Naive B cell (primary cell): ENCODE data around the gene VSIR. TPM values are rescaled to one million over a fixed set of nuclear protein-coding genes. Genes with fewer than 3 reads are reported as not detected.

Experiments
- ATAC-seq, 2 donors: fragments of 150-1000 bp; cut with Tn5 transposase; 2 replicates each; pipeline ENCODE4 v1.10.0; 2021; ENCODE audit warnings: low read depth in 2 of 2, mild to moderate bottlenecking in 2 of 2, moderate library complexity in 2 of 2
- DNase-seq: peaks from one replicate; pipeline ENCODE4 v3.0.0; 2022
- H3K27ac Mint-ChIP-seq, 6 donors: one replicate each; pipeline ENCODE4 v1.8.0; 2020 to 2022; ENCODE audit warnings: mild to moderate bottlenecking in 6 of 6, mixed read lengths in 6 of 6, moderate library complexity in 5 of 6, inconsistent platforms in 2 of 6
- H3K27me3 Mint-ChIP-seq, 3 donors: one replicate each; pipeline ENCODE4 v1.8.0; 2021 to 2022; ENCODE audit warnings: mixed read lengths in 3 of 3, mild to moderate bottlenecking in 1 of 3
- H3K36me3 Mint-ChIP-seq, 2 donors: one replicate each; pipeline ENCODE4 v1.8.0; 2020 to 2022; ENCODE audit warnings: mixed read lengths in 2 of 2, inconsistent platforms in 1 of 2, mild to moderate bottlenecking in 1 of 2
- H3K4me1 Mint-ChIP-seq, 3 donors: one replicate each; pipeline ENCODE4 v1.8.0; 2020 to 2022; ENCODE audit warnings: mixed read lengths in 3 of 3, inconsistent platforms in 1 of 3, mild to moderate bottlenecking in 1 of 3, moderate library complexity in 1 of 3
- H3K4me3 Mint-ChIP-seq, 8 donors: one replicate each; pipeline ENCODE4 v1.8.0; 2020 to 2022; ENCODE audit warnings: mild to moderate bottlenecking in 8 of 8, mixed read lengths in 8 of 8, moderate library complexity in 8 of 8, inconsistent platforms in 2 of 8
- H3K9me3 Mint-ChIP-seq, 7 donors: one replicate each; pipeline ENCODE4 v1.8.0; 2020 to 2022; ENCODE audit warnings: mixed read lengths in 7 of 7, mild to moderate bottlenecking in 5 of 7, inconsistent platforms in 2 of 7, moderate library complexity in 1 of 7
- polyA plus RNA-seq, 6 donors: library from polyadenylated mRNA; unstranded; fragments of 300-500 nt; fragmentation: Illumina TruSeq; gene quantifications; one replicate each; pipeline ENCODE4 v1.2.3, GENCODE V29; 2021; ENCODE audit warnings: low read depth in 6 of 6

The VSIR gene
- polyA plus RNA-seq, 6 donors from 2014 or later: 59.8 to 84.3 (median 64.0) TPM

DNA sequence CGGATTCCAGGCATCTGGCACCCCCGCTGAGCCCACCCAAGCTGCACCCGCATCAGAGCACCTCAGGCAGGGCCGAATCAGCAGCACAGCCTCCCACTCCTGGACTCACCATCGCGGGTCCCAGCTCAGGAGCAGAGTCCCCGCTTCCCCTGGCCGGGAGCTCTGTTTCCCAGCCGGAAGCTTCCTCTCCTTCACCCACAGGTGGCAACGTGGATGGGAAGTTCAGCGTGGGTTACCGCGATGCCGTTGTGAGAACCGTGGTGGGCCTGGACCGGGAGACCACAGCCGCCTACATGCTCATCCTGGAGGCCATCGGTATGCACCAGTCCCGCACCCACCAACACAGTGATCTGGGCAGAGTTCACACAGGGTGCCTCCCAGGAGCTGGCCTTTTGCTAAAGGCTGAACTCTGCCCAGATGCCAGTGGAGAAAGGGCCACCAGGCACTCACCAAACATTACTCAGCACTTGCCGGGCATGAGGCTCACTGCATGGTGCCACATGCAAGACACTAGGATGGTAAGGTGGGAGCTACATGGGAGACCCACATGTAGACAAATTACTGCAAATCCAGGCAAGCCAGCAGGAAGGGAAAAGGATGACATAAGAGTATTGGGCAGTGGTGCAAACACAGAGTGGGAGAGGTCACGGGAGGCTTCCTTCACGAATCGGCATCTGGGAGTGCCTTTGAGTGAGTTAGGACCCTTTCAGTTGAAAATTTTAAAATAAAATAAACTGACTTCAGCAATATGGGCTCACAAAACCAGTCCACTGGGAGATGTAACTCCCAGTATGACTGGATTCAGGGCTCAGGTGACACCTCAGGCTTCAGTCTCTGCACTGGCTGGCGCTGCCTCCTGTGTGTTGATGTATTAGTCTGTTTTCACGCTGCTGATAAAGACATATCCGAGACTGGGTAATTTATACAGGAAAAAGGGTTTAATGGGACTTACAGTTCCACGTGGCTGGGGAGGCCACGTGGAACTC, 64.1 kb downstream of the VSIR start:
- Mint-ChIP-seq H3K4me1 (peaks cover 19 to 36% (median 32%) of the 10 kb centered on the region in 3 donors), H3K4me3 (no peak overlapping the region), H3K9me3 (no peaks in the 10 kb centered on the region), H3K27ac (peak overlapping the region in 3 of 6 donors; percentile 20 to 81 (median 79)), H3K36me3 (no peaks in the 10 kb centered on the region), H3K27me3 (no peaks in the 10 kb centered on the region)
- ATAC-seq (no peak), DNase-seq (no peak)

DNA sequence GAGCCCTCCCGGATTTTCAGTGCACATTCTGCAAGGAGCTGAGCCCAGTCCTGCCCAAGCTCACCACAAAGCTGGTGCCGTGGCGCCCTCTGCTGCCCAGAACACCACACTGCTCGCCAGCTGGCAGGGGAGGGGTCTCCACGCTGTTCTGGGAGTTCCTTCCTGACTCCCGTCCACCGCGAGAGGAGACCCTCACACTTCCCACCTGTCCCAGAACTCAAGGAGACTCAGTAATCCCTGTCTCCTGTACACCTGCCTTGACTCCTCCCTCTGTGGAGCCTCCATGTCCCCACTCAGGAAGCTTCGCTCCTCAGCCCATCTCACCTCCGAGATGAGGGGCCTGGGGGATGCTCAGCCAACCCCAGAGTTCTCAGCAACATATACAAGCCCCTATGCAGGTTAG, 65.0 kb downstream of the VSIR start:
- Mint-ChIP-seq H3K9me3 (no peaks in the 10 kb centered on the region), H3K27ac (peak overlapping the region in 1 of 6 donors; percentile 20), H3K36me3 (no peaks in the 10 kb centered on the region), H3K4me1 (peaks cover 11 to 27% (median 23%) of the 10 kb centered on the region in 3 donors), H3K4me3 (no peak overlapping the region), H3K27me3 (peaks cover 0 to 2% (median 0%) of the 10 kb centered on the region in 3 donors)
- DNase-seq (peak; percentile 53), ATAC-seq (peak; percentile 67 to 81)

GRCh38 chr10:71707240-71707789, 66.0 kb downstream of the VSIR start:
- Mint-ChIP-seq H3K9me3 (no peaks in the 10 kb centered on the region), H3K36me3 (no peaks in the 10 kb centered on the region), H3K4me3 (no peak overlapping the region), H3K4me1 (peaks cover 1 to 17% (median 13%) of the 10 kb centered on the region in 3 donors), H3K27ac (peak overlapping the region in 1 of 6 donors; percentile 91), H3K27me3 (peaks cover 0 to 9% (median 0%) of the 10 kb centered on the region in 3 donors)
- DNase-seq: no peak
- ATAC-seq: no peak

DNA sequence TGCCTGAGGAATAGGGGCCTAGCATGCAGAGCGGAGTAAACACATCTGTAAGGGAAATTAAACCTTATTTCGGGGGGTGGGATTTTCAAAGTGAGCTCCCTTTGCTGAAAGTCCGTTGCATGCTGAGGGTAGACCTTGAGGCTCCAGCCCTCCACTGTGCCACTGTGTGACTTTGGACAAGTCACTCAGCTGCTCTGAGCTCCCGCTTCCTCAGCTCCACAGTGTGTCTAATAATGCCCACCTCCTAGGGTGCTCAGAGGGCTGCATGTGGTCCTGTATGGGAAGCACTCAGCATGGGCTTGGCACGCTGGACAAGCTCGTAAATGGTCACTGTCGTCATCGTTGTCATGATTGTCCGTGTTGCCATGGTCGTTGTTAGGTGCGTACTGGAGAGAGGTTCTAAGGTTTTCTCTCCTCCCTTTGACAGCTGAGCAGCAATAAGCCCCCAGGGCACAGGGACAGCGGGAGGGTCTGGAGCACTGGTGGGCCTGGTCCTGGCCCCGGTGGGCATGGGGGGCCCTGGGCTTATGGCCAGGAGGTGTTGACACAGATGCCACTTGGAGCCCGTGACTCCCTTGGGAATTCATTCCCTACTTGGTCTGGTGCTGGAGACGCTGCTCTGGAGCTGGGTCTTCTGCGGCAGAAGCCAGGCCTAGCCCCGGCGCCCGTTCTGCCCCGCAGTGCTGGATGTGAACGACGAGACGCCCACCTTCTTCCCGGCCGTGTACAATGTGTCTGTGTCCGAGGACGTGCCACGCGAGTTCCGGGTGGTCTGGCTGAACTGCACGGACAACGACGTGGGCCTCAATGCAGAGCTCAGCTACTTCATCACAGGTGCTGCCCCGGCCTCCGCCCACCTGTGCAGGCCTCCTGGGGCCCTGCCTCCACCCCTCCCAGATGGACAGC, 66.9 kb downstream of the VSIR start:
- no peaks in the 10 kb centered on the region for H3K9me3 Mint-ChIP-seq
- H3K27me3 Mint-ChIP-seq: peaks cover 0 to 9% (median 0%) of the 10 kb centered on the region in 3 donors
- DNase-seq: no peak
- peak overlapping the region in 1 of 6 donors; percentile 51 for H3K27ac Mint-ChIP-seq
- ATAC-seq: no peak
- peaks cover 0 to 12% (median 9%) of the 10 kb centered on the region in 3 donors for H3K4me1 Mint-ChIP-seq
- H3K36me3 Mint-ChIP-seq: no peaks in the 10 kb centered on the region
- no peak overlapping the region for H3K4me3 Mint-ChIP-seq

- Mint-ChIP-seq H3K36me3 (no peaks in the 10 kb centered on the region), H3K27me3 (peaks cover 0 to 9% (median 0%) of the 10 kb centered on the region in 3 donors), H3K27ac (peak overlapping the region in 1 of 6 donors; percentile 51), H3K4me3 (no peak overlapping the region), H3K9me3 (no peaks in the 10 kb centered on the region), H3K4me1 (peaks cover 0 to 12% (median 9%) of the 10 kb centered on the region in 3 donors)
- no peak for ATAC-seq
- DNase-seq: no peak
These were observed 67.7 kb downstream of the VSIR start for GRCh38 chr10:71705582-71705981.

GRCh38 chr10:71704816-71705215, 68.5 kb downstream of the VSIR start:
- Mint-ChIP-seq H3K4me1 (peaks cover 0 to 9% (median 9%) of the 10 kb centered on the region in 3 donors), H3K27ac (no peak overlapping the region), H3K9me3 (no peaks in the 10 kb centered on the region), H3K27me3 (peaks cover 0 to 9% (median 0%) of the 10 kb centered on the region in 3 donors), H3K36me3 (no peaks in the 10 kb centered on the region), H3K4me3 (no peak overlapping the region)
- no peak for ATAC-seq
- no peak for DNase-seq

DNA sequence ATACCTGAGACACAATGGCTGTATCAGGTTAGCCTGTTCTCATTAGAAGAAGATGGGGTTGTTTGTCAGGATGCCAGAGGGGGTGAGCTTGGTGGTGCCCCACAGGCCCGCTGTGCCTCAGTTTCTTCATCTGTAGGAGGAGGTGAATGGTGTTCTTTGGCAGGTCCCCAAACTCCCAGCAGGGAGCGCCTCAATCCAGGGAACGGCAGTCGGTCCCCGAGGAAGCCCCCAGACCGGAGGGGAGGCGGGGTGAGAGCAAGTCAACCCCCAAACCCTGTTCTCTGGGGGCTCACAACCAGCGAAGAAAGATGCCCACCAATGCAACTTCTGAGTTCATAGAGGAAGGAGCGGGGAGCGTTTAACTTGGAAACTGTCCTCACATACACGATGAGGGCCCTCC, 69.7 kb downstream of the VSIR start:
- ATAC-seq (no peak), DNase-seq (no peak)
- H3K4me1 Mint-ChIP-seq: peaks cover under 1 to 10% (median 9%) of the 10 kb centered on the region in 3 donors
- no peaks in the 10 kb centered on the region for H3K9me3 Mint-ChIP-seq
- H3K27ac Mint-ChIP-seq: peak overlapping the region in 1 of 6 donors; percentile 39
- peaks cover 0 to 9% (median 0%) of the 10 kb centered on the region in 3 donors for H3K27me3 Mint-ChIP-seq
- H3K36me3 Mint-ChIP-seq: no peaks in the 10 kb centered on the region
- no peak overlapping the region for H3K4me3 Mint-ChIP-seq

- DNase-seq (no peak), ATAC-seq (no peak)
- H3K36me3 Mint-ChIP-seq: no peaks in the 10 kb centered on the region
- H3K4me1 Mint-ChIP-seq: peaks cover 7 to 18% (median 12%) of the 10 kb centered on the region in 3 donors
- peaks cover 0 to 9% (median 0%) of the 10 kb centered on the region in 3 donors for H3K27me3 Mint-ChIP-seq
- H3K27ac Mint-ChIP-seq: peak overlapping the region in 1 of 6 donors; percentile 47
- H3K4me3 Mint-ChIP-seq: no peak overlapping the region
- H3K9me3 Mint-ChIP-seq: no peaks in the 10 kb centered on the region
These were observed 71.7 kb downstream of the VSIR start for GRCh38 chr10:71701496-71702132.

GRCh38 chr10:71700731-71701368, 72.5 kb downstream of the VSIR start:
- H3K27me3 Mint-ChIP-seq: peaks cover 0 to 9% (median 0%) of the 10 kb centered on the region in 3 donors
- no peaks in the 10 kb centered on the region for H3K36me3 Mint-ChIP-seq
- peak overlapping the region in 1 of 8 donors; percentile 6 for H3K4me3 Mint-ChIP-seq
- ATAC-seq: no peak
- H3K9me3 Mint-ChIP-seq: no peaks in the 10 kb centered on the region
- no peak overlapping the region for H3K27ac Mint-ChIP-seq
- DNase-seq: no peak
- H3K4me1 Mint-ChIP-seq: peaks cover 8 to 26% (median 15%) of the 10 kb centered on the region in 3 donors

- DNase-seq: no peak
- peak overlapping the region in 2 of 8 donors; percentile 39 to 59 for H3K4me3 Mint-ChIP-seq
- H3K9me3 Mint-ChIP-seq: no peaks in the 10 kb centered on the region
- no peaks in the 10 kb centered on the region for H3K36me3 Mint-ChIP-seq
- H3K27me3 Mint-ChIP-seq: peaks cover 0 to 9% (median 0%) of the 10 kb centered on the region in 3 donors
- H3K27ac Mint-ChIP-seq: peak overlapping the region in 2 of 6 donors; percentile 26 to 66
- ATAC-seq: no peak
- peaks cover 24 to 47% (median 35%) of the 10 kb centered on the region in 3 donors for H3K4me1 Mint-ChIP-seq
These were observed 74.6 kb downstream of the VSIR start for GRCh38 chr10:71698737-71699136.

GRCh38 chr10:71697938-71698709, 75.2 kb downstream of the VSIR start:
- Mint-ChIP-seq H3K9me3 (no peaks in the 10 kb centered on the region), H3K4me3 (peak overlapping the region in 1 of 8 donors; percentile 39), H3K4me1 (peaks cover 28 to 51% (median 38%) of the 10 kb centered on the region in 3 donors), H3K27me3 (peaks cover 0 to 5% (median 0%) of the 10 kb centered on the region in 3 donors), H3K27ac (peak overlapping the region in 3 of 6 donors; percentile 26 to 66 (median 54)), H3K36me3 (no peaks in the 10 kb centered on the region)
- DNase-seq (no peak), ATAC-seq (no peak)
